Measurements from ENCODE around the gene RAB11FIP4.

The RAB11FIP4 gene

DNA sequence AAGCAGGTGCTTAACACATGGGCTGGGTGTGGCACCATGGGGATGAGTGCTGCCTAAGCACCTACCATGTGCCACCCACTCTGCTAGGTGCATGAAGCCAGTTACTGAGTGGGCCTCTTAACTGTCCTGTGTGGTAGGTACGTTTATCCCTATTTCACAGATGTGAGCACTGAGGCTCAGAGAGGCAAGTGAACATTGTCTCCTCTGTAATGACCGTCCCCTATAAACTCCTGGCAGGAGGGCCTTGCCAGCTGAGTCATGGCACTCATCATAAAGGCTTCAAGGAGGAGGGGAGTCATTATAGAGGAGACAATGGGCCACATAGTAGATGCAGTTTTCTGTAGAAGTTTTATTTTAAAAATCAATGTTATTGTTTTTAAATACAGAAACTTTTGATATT lies 79.1 kb downstream of the RAB11FIP4 start:
- H3K4me3 ChIP-seq (ENCODE audit: low read depth, low read length), result no peak overlapping the region
- DNase-seq (ENCODE audit: low read depth), result no peak
- TF ChIP-seq, protein P1, sequence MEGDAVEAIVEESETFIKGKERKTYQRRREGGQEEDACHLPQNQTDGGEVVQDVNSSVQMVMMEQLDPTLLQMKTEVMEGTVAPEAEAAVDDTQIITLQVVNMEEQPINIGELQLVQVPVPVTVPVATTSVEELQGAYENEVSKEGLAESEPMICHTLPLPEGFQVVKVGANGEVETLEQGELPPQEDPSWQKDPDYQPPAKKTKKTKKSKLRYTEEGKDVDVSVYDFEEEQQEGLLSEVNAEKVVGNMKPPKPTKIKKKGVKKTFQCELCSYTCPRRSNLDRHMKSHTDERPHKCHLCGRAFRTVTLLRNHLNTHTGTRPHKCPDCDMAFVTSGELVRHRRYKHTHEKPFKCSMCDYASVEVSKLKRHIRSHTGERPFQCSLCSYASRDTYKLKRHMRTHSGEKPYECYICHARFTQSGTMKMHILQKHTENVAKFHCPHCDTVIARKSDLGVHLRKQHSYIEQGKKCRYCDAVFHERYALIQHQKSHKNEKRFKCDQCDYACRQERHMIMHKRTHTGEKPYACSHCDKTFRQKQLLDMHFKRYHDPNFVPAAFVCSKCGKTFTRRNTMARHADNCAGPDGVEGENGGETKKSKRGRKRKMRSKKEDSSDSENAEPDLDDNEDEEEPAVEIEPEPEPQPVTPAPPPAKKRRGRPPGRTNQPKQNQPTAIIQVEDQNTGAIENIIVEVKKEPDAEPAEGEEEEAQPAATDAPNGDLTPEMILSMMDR (conservative IDR thresholded peaks at IDR 0.05; ENCODE audit: low read depth, low read length), result no peak

DNA sequence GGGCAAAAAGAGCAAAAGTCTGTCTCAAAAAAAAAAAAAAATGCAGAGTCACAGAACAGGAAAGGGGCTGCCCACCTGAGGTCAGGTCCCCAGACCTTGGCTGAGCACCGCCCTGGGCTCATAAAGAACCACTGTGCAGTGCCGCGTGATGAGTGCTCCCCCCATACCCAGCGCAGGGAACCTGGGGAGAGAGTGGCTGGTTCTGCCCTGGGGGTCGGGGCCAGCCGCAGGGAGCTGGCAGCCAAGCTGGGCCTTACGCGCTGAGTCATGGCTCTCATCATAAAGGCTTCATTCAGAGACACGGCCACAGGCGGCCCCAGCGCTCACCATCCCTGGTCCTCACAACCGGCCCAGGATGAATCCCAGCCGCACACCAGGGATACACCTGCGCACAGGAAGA lies 80.7 kb downstream of the RAB11FIP4 start:
- no peak for DNase-seq (ENCODE audit: low read depth)
- TF ChIP-seq, protein P1 (conservative IDR thresholded peaks at IDR 0.05; ENCODE audit: low read depth, low read length), result no peak
- H3K4me3 ChIP-seq (ENCODE audit: low read depth, low read length), result no peak overlapping the region

DNA sequence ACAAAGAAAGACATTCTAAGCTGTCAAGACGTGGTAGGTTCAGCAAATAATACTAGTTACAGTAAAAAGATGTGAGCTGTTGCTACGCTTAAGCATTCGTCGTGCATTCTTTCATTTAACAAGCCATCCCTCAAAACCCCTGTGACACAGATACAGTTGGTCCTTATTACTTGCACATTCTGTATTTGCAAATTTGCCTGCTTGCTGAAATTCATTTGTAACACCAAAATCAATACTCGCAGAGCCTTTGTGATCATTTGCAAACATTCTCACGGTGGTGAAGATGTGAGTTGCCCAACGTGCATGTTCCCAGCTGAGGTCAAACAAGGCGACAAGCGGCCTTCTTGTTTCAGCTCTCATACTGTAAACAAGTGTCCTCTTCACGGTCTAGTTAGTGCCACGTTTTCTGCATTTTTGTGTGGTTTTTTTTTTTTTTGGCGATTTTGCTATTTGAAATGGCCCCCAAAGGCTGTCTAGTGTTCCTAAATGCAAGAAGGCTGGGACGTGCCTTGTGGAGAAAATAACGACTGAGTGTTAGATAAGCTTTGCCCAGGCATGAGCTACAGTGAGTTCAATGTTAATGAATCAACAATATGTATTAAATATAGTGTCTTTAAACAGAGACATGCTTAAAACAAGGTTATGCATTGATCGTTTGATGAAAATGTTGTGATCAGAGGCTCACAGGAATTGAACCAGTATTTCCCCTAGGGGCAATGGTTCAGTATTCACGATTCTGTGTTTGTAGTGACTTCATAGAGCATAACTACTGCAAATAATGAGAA lies 84.1 kb downstream of the RAB11FIP4 start:
- no peak overlapping the region for H3K4me3 ChIP-seq (ENCODE audit: low read depth, low read length)
- DNase-seq (ENCODE audit: low read depth), result no peak
- TF ChIP-seq, protein P1 (conservative IDR thresholded peaks at IDR 0.05; ENCODE audit: low read depth, low read length), result no peak

DNA sequence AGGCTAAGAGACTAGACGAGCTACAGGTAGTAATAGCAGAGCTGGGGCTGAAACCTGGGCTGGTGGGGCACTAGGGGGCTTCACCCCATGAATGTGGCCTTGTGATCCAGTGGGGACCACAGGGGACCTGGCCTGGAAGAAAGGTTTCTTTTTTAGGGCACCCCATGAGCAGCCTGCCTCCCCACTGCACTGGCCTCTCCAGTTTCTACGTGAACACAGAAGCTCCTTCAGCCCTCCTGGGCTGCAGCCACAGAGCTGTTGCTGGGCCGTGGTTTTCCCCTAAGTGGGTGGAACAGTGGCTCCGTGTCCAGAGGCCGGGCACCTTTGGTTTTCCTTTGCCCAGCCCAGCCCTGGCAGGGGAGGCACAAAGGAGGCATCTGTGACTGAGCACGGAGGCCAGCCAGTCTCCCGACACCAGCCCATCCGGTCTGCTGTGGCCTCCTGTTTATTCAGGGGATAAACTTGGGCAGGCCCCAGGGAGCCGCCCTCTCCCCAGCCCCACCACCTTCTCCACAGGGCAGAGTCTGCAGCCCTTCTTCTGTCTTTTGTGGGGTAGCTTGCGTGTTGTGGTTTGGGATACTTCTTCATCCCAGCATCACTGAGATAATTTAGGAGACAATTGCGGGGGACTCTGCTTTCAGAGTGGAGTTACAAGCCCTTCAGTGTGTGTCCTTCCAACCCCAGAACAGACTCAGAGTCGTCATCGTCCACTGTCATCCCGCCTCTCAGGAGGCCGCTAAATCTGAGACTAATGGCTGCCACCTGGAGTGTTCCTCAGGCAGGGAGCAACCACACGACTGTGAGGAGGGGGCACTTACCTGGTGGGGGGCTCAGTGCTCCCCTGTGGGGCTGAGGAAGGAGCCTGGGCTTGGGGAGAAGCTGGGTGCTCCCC lies 85.3 kb downstream of the RAB11FIP4 start:
- no peak overlapping the region for H3K4me3 ChIP-seq (ENCODE audit: low read depth, low read length)
- TF ChIP-seq, protein P1 (conservative IDR thresholded peaks at IDR 0.05; ENCODE audit: low read depth, low read length), result no peak
- no peak for DNase-seq (ENCODE audit: low read depth)

DNA sequence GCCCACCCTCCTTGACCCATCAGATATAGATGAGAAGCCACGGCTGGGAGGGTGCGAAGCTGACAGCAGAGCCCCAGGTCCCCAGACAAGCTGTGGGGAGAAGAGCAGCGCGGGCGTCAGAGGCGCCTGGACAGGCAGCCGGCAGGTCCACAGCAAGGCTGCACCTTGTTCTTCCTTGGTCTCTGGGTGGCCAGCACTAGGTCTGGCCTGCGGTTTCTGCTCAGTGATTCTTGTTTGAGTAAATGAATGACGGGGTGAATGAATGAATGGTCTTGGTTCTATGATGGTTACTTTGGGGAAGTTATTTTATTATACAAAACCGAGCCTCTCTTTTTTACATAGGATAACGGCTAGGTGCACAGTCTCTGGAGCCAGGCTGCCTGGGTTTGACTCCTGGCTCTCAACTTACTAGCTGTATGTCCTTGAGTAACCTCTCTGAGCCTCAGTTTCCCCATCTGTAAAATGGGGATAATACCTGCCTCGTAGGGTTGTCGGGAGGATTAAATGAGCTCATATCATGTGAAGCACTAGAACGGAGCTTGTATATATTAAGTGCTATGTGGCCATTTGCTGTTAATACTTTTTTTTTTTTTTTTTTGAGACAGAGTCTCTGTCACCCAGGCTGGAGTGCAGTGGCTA lies 86.1 kb downstream of the RAB11FIP4 start:
- DNase-seq (ENCODE audit: low read depth), result no peak
- TF ChIP-seq, protein P1 (conservative IDR thresholded peaks at IDR 0.05; ENCODE audit: low read depth, low read length), result no peak
- H3K4me3 ChIP-seq (ENCODE audit: low read depth, low read length), result no peak overlapping the region

DNA sequence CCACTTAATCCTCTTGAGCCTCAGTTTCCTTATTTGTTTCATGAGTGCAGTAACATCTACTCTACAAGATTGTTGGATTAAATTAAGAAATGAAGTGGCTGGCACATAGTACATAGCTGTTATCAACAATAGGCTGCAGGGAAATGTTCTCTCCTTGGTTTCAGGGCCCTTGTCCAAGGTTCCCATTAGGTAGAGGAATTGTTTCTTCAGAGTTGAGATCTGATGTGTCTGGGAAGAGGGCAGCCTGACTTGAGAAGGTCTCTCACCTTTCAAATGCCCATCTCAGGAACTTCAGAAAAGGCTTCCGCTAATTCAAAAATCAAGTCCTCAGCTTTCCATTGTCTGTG lies 87.6 kb downstream of the RAB11FIP4 start:
- DNase-seq (ENCODE audit: low read depth), result no peak
- no peak overlapping the region for H3K4me3 ChIP-seq (ENCODE audit: low read depth, low read length)
- TF ChIP-seq, protein P1 (conservative IDR thresholded peaks at IDR 0.05; ENCODE audit: low read depth, low read length), result no peak

All from choroid plexus epithelial cell (primary cell).